Right atrium auricular region (tissue), 2 donors: ENCODE measurements around the gene MALRD1. TPM values are rescaled to one million over a fixed set of nuclear protein-coding genes. Genes with fewer than 3 reads are reported as not detected.

Source experiments
- DNase-seq: peaks from one replicate; pipeline ENCODE4 v3.0.0-alpha.2; 2019; ENCODE audit warnings: low spot score
- H3K27ac ChIP-seq, 2 donors: fragments of 200-600 bp; sonication (generic); 1 replicate in 1 of 2; 2 replicates in 1 of 2; pipeline ENCODE4 v1.5.1; 2016 to 2019
- H3K27me3 ChIP-seq, 2 donors: fragments of 200-600 bp; sonication (generic); one replicate each; pipeline versions ENCODE4 v1.5.1 to v1.6.0; 2017 to 2019
- H3K36me3 ChIP-seq: fragments of 200-600 bp; sonication (generic); one replicate; pipeline ENCODE4 v1.5.1; 2016
- H3K4me1 ChIP-seq, 2 donors: fragments of 200-600 bp; sonication (generic); one replicate each; pipeline versions ENCODE4 v1.5.1 to v1.6.0; 2017 to 2019
- H3K4me3 ChIP-seq, 2 donors: fragments of 200-600 bp; sonication (generic); 1 replicate in 1 of 2; 2 replicates in 1 of 2; pipeline ENCODE4 v1.5.1; 2017 to 2019; ENCODE audit warnings: mild to moderate bottlenecking in 1 of 2, moderate library complexity in 1 of 2
- H3K9me3 ChIP-seq, 2 donors: fragments of 200-600 bp; sonication (generic); one replicate each; pipeline ENCODE4 v1.5.1; 2019
- CTCF ChIP-seq, 2 donors: fragments of 200-600 bp; sonication (generic); IDR thresholded peaks; one replicate each; pipeline ENCODE4 v1.5.1; 2019; ENCODE audit warnings: antibody characterized with exemption in 2 of 2
- total RNA-seq, 2 donors: library from RNA; depleted of rRNA; stranded (reverse); fragments of >200 nt; gene quantifications; one replicate each; pipeline ENCODE4 v1.1.0, GENCODE V29; 2016

MALRD1 gene
- total RNA-seq, 2 donors from 2014 or later, result 0.71 to 1.3 TPM

GRCh38 chr10:19043431-19043830 is 5.2 kb upstream of the MALRD1 start:
- Histone ChIP-seq H3K27ac (no peak overlapping the region), H3K27me3 (no peaks in the 10 kb centered on the region), H3K36me3 (no peaks in the 10 kb centered on the region), H3K9me3 (no peaks in the 10 kb centered on the region), H3K4me3 (no peak overlapping the region), H3K4me1 (no peaks in the 10 kb centered on the region)
- no peak for TF ChIP-seq CTCF (IDR thresholded peaks at IDR 0.05)
- no peak for DNase-seq

- no peaks in the 10 kb centered on the region for H3K4me1 ChIP-seq
- no peak for DNase-seq
- H3K36me3 ChIP-seq, result no peaks in the 10 kb centered on the region
- H3K9me3 ChIP-seq, result no peaks in the 10 kb centered on the region
- no peak for TF ChIP-seq CTCF (IDR thresholded peaks at IDR 0.05)
- no peaks in the 10 kb centered on the region for H3K27me3 ChIP-seq
- no peak overlapping the region for H3K4me3 ChIP-seq
- no peak overlapping the region for H3K27ac ChIP-seq
Observed at GRCh38 chr10:19046679-19047078, 1.9 kb upstream of the MALRD1 start.

GRCh38 chr10:19048891-19049290 is 290 bp downstream of the MALRD1 start:
- no peaks in the 10 kb centered on the region for H3K27me3 ChIP-seq
- no peak for TF ChIP-seq CTCF (IDR thresholded peaks at IDR 0.05)

GRCh38 chr10:19049567-19049966 is 966 bp downstream of the MALRD1 start:
- no peak overlapping the region for H3K4me3 ChIP-seq
- no peaks in the 10 kb centered on the region for H3K4me1 ChIP-seq
- no peak overlapping the region for H3K27ac ChIP-seq
- no peaks in the 10 kb centered on the region for H3K36me3 ChIP-seq
- no peak for DNase-seq
- no peaks in the 10 kb centered on the region for H3K9me3 ChIP-seq
- TF ChIP-seq CTCF (IDR thresholded peaks at IDR 0.05), result no peak
- H3K27me3 ChIP-seq, result no peaks in the 10 kb centered on the region

More at GRCh38 chr10:19048891-19049290, 290 bp downstream of the MALRD1 start:
- H3K4me1 ChIP-seq, result no peaks in the 10 kb centered on the region
- H3K27ac ChIP-seq, result no peak overlapping the region
- H3K9me3 ChIP-seq, result no peaks in the 10 kb centered on the region
- DNase-seq, result no peak
- H3K4me3 ChIP-seq, result no peak overlapping the region
- H3K36me3 ChIP-seq, result no peaks in the 10 kb centered on the region

GRCh38 chr10:19054289-19054835 is 5.8 kb downstream of the MALRD1 start:
- Histone ChIP-seq H3K27me3 (no peaks in the 10 kb centered on the region), H3K36me3 (no peaks in the 10 kb centered on the region), H3K27ac (no peak overlapping the region), H3K4me1 (no peaks in the 10 kb centered on the region), H3K4me3 (no peak overlapping the region), H3K9me3 (no peaks in the 10 kb centered on the region)
- no peak for TF ChIP-seq CTCF (IDR thresholded peaks at IDR 0.05)
- no peak for DNase-seq

GRCh38 chr10:19058046-19058445 is 9.4 kb downstream of the MALRD1 start:
- H3K27ac ChIP-seq, result no peak overlapping the region
- DNase-seq, result no peak
- no peak overlapping the region for H3K4me3 ChIP-seq
- no peaks in the 10 kb centered on the region for H3K36me3 ChIP-seq
- no peak for TF ChIP-seq CTCF (IDR thresholded peaks at IDR 0.05)
- no peaks in the 10 kb centered on the region for H3K9me3 ChIP-seq
- H3K27me3 ChIP-seq, result no peaks in the 10 kb centered on the region
- no peaks in the 10 kb centered on the region for H3K4me1 ChIP-seq
